K562 (cell line): ENCODE results near the gene AGPAT1.

Experiments
- CHD1 ChIP-seq: fragments of 200-600 bp; sonication (generic); IDR thresholded peaks from one replicate; pipeline ENCODE4 v1.6.1; 2012; ENCODE audit warnings: mild to moderate bottlenecking, moderate library complexity, low read length, inconsistent platforms
- EZH2 ChIP-seq: IDR thresholded peaks from 2 replicates; pipeline ENCODE4 v1.6.1; 2012; ENCODE audit warnings: low read depth, mild to moderate bottlenecking, inconsistent platforms, low read length, borderline replicate concordance
- MCM3 ChIP-seq: fragments of 450-650 bp; IDR thresholded peaks from 2 replicates; pipeline ENCODE4 v1.6.1; 2016
- RFX5 ChIP-seq: IDR thresholded peaks from 2 replicates; pipeline ENCODE4 v1.6.1; 2011; ENCODE audit warnings: low read depth, mild to moderate bottlenecking, improper control_type of control experiment, low read length
- SREBF2 ChIP-seq: sonication (generic); formaldehyde crosslinking; IDR thresholded peaks from 2 replicates; pipeline ENCODE4 v1.4.0; 2020; ENCODE audit warnings: mild to moderate bottlenecking, missing genetic modification reagents
- YY1 ChIP-seq, 3 experiments: IDR thresholded peaks; 2 replicates each; pipeline ENCODE4 v1.6.1; 2011; ENCODE audit warnings: low read length in 2 of 3, mild to moderate bottlenecking in 2 of 3, moderate library complexity in 2 of 3, borderline replicate concordance in 1 of 3, control low read depth in 1 of 3, low read depth in 1 of 3; ENCODE audit not compliant: insufficient read depth in 3 of 3, insufficient replicate concordance in 2 of 3, control insufficient read depth in 1 of 3, insufficient read length in 1 of 3; ENCODE audit errors: extremely low read depth in 1 of 3
- TF ChIP-seq, protein P1 (sequence below): fragments of 450-650 bp; IDR thresholded peaks from 2 replicates; pipeline ENCODE4 v1.6.1; 2016; ENCODE audit warnings: low read depth, mild to moderate bottlenecking, moderate library complexity
- TF ChIP-seq, protein P2 (sequence below): sonication (generic); formaldehyde crosslinking; IDR thresholded peaks from 2 replicates; pipeline ENCODE4 v1.9.0; 2022; ENCODE audit warnings: mild to moderate bottlenecking, missing genetic modification reagents
- TF ChIP-seq, protein P3 (sequence below): fragments of 250-450 bp; sonication (Bioruptor Pico); IDR thresholded peaks from 2 replicates; pipeline ENCODE4 v1.6.1; 2021; ENCODE audit warnings: mild to moderate bottlenecking
- TF ChIP-seq, protein P4 (sequence below), 2 experiments: IDR thresholded peaks; 2 replicates each; pipeline ENCODE4 v1.6.1; 2011; ENCODE audit warnings: borderline replicate concordance in 1 of 2, control low read depth in 1 of 2, low read depth in 1 of 2, low read length in 1 of 2, mild to moderate bottlenecking in 1 of 2, mixed read lengths in 1 of 2, moderate library complexity in 1 of 2; ENCODE audit not compliant: insufficient read depth in 1 of 2, insufficient read length in 1 of 2, poor library complexity in 1 of 2, severe bottlenecking in 1 of 2; ENCODE audit errors: extremely low read depth in 1 of 2
- TF ChIP-seq, protein P5 (sequence below), 2 experiments: fragments of 450-650 bp in 1 of 2; sonication (generic) in 1 of 2; formaldehyde crosslinking in 1 of 2; IDR thresholded peaks in 1 of 2; conservative IDR thresholded peaks in 1 of 2; 2 replicates each; pipeline versions ENCODE4 v1.6.1 to v1.8.1; 2016 to 2023; ENCODE audit warnings: mild to moderate bottlenecking in 2 of 2, moderate library complexity in 2 of 2, inconsistent platforms in 1 of 2, missing genetic modification reagents in 1 of 2
- TF ChIP-seq, protein P6 (sequence below), 3 experiments: IDR thresholded peaks in 2 of 3; conservative IDR thresholded peaks in 1 of 3; 2 replicates each; pipeline ENCODE4 v1.5.1; 2011 to 2012; ENCODE audit warnings: low read length in 3 of 3, mild to moderate bottlenecking in 3 of 3, control low read depth in 2 of 3, improper control_type of control experiment in 1 of 3, inconsistent platforms in 1 of 3, low read depth in 1 of 3, mixed read lengths in 1 of 3, moderate library complexity in 1 of 3; ENCODE audit not compliant: insufficient read depth in 2 of 3

DNA sequence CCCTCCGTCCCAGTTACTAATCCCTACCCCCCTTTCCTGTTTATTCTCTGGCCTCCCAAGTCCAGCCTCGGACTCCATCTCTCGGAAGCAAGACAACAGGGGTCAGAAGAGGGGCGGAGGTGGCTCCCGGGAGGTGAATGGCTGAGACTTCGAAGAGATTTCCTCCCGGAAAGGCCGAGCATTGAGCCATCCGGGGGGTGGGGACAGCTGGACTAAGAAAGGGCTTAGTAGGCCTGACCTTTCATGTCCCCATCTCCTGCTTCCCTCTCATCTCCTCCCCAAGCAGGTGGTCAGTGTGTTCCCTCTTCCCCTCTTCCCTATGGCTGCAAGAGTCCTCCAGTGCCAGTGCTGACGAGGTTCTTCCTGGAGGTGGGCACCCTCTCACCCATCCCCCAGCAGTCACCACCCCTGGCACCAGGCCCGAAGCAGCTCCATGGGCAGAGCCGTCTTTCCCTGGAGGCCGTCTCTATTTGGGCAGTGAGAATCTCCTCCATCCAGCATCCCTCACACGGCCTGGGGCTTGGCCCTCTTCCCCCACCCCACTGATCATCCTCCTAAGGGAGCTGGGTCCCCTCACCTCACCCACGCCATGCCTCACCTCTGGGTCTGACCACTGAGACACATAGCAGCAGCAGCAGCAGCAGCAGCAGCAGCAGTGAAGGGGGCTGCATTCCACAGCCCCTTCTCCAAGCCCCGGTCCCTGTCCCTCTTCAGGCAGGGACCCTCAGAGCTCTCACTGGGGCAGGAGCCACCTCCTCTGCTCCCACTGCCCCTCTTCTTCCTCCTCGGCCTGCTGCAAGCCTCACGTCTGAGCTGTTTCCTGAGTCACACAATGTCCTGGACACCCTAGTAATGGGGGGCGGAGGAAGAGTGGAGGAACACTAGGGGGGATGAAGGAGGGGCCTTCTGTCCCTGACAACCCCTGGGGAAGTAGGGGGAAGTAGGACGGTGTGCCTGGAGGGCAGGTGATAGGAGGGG is 47.7 kb upstream of the AGPAT1 start, which contains the start of gene NOTCH4:
- TF ChIP-seq, protein P1, sequence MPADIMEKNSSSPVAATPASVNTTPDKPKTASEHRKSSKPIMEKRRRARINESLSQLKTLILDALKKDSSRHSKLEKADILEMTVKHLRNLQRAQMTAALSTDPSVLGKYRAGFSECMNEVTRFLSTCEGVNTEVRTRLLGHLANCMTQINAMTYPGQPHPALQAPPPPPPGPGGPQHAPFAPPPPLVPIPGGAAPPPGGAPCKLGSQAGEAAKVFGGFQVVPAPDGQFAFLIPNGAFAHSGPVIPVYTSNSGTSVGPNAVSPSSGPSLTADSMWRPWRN, result no peak
- no peak for TF ChIP-seq RFX5
- TF ChIP-seq, protein P2, sequence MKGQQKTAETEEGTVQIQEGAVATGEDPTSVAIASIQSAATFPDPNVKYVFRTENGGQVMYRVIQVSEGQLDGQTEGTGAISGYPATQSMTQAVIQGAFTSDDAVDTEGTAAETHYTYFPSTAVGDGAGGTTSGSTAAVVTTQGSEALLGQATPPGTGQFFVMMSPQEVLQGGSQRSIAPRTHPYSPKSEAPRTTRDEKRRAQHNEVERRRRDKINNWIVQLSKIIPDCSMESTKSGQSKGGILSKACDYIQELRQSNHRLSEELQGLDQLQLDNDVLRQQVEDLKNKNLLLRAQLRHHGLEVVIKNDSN (CRISPR knock-in tag), result no peak
- no peak for TF ChIP-seq EZH2
- TF ChIP-seq, protein P3, sequence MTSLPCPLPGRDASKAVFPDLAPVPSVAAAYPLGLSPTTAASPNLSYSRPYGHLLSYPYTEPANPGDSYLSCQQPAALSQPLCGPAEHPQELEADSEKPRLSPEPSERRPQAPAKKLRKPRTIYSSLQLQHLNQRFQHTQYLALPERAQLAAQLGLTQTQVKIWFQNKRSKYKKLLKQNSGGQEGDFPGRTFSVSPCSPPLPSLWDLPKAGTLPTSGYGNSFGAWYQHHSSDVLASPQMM (CRISPR knock-in tag), result no peak
- no peak for TF ChIP-seq SREBF2 (CRISPR knock-in tag)
- TF ChIP-seq, protein P4, sequence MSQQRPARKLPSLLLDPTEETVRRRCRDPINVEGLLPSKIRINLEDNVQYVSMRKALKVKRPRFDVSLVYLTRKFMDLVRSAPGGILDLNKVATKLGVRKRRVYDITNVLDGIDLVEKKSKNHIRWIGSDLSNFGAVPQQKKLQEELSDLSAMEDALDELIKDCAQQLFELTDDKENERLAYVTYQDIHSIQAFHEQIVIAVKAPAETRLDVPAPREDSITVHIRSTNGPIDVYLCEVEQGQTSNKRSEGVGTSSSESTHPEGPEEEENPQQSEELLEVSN (IDR thresholded peaks at IDR 0.05; ENCODE audit: borderline replicate concordance in 1 of 2, extremely low read depth in 1 of 2, insufficient read depth in 1 of 2, insufficient read length in 1 of 2, low read depth in 1 of 2, low read length in 1 of 2, poor library complexity in 1 of 2, severe bottlenecking in 1 of 2), result no peak
- TF ChIP-seq, protein P5, sequence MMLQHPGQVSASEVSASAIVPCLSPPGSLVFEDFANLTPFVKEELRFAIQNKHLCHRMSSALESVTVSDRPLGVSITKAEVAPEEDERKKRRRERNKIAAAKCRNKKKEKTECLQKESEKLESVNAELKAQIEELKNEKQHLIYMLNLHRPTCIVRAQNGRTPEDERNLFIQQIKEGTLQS (IDR thresholded peaks at IDR 0.05), result no peak
- TF ChIP-seq, protein P5 (CRISPR knock-in tag; conservative IDR thresholded peaks at IDR 0.05), result no peak
- TF ChIP-seq, protein P6, sequence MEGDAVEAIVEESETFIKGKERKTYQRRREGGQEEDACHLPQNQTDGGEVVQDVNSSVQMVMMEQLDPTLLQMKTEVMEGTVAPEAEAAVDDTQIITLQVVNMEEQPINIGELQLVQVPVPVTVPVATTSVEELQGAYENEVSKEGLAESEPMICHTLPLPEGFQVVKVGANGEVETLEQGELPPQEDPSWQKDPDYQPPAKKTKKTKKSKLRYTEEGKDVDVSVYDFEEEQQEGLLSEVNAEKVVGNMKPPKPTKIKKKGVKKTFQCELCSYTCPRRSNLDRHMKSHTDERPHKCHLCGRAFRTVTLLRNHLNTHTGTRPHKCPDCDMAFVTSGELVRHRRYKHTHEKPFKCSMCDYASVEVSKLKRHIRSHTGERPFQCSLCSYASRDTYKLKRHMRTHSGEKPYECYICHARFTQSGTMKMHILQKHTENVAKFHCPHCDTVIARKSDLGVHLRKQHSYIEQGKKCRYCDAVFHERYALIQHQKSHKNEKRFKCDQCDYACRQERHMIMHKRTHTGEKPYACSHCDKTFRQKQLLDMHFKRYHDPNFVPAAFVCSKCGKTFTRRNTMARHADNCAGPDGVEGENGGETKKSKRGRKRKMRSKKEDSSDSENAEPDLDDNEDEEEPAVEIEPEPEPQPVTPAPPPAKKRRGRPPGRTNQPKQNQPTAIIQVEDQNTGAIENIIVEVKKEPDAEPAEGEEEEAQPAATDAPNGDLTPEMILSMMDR (IDR thresholded peaks at IDR 0.05 in 2 of 3, conservative IDR thresholded peaks at IDR 0.05 in 1 of 3; ENCODE audit: insufficient read depth in 2 of 3, low read depth in 1 of 3, low read length in 3 of 3), result no peak
- TF ChIP-seq YY1 (IDR thresholded peaks at IDR 0.05; ENCODE audit: borderline replicate concordance in 1 of 3, control insufficient read depth in 1 of 3, extremely low read depth in 1 of 3, insufficient read depth in 3 of 3, insufficient read length in 1 of 3, insufficient replicate concordance in 2 of 3, low read depth in 1 of 3, low read length in 2 of 3), result no peak
- no peak for TF ChIP-seq MCM3
- TF ChIP-seq CHD1, result no peak
